HAP-1 (cell line): ENCODE results near the gene RBM12.

Experiments used
- DNase-seq, 2 experiments: peaks; one replicate each; pipeline ENCODE4 v3.0.0-alpha.2; 2016 to 2020; ENCODE audit warnings: low spot score in 2 of 2
- H3K27me3 ChIP-seq: fragments of 250-450 bp; sonication (Bioruptor Pico); 2 replicates; pipeline ENCODE4 v1.5.1; 2020; ENCODE audit warnings: low read depth, mild to moderate bottlenecking, moderate library complexity
- H3K36me3 ChIP-seq: fragments of 250-450 bp; sonication (Bioruptor Pico); replicated peaks from 2 replicates; pipeline ENCODE4 v1.5.1; 2020; ENCODE audit warnings: mild to moderate bottlenecking
- H3K4me1 ChIP-seq: fragments of 250-450 bp; sonication (Bioruptor Pico); 2 replicates; pipeline ENCODE4 v1.5.1; 2020; ENCODE audit warnings: mild to moderate bottlenecking
- H3K4me3 ChIP-seq: fragments of 250-450 bp; sonication (Bioruptor Pico); 2 replicates; pipeline ENCODE4 v1.5.1; 2020; ENCODE audit warnings: mild to moderate bottlenecking, moderate library complexity
- H3K9me3 ChIP-seq: fragments of 250-450 bp; sonication (Bioruptor Pico); 2 replicates; pipeline ENCODE4 v1.5.1; 2020; ENCODE audit warnings: mild to moderate bottlenecking, moderate library complexity
- in situ Hi-C: fragments of 300-500 bp; cut with MboI; formaldehyde crosslinking; loops from 3 replicates; pipeline ENCODE4 v1.14.3; 2020; ENCODE audit warnings: low sequenced_read_pairs, inconsistent platforms, mixed read lengths

RBM12 gene

GRCh38 chr20:35600176-35600992 lies 64.3 kb downstream of the RBM12 start:
- H3K9me3 ChIP-seq: no peaks in the 10 kb centered on the region
- DNase-seq: no peak
- no peaks in the 10 kb centered on the region for H3K27me3 ChIP-seq
- H3K4me3 ChIP-seq: no peak overlapping the region
- no peaks in the 10 kb centered on the region for H3K36me3 ChIP-seq
- in situ Hi-C loops: no loop called here
- peaks cover 9% of the 10 kb centered on the region for H3K4me1 ChIP-seq

GRCh38 chr20:35599776-35600120 lies 65.0 kb downstream of the RBM12 start:
- H3K27me3 ChIP-seq: no peaks in the 10 kb centered on the region
- in situ Hi-C loops: no loop called here

More at GRCh38 chr20:35599776-35600120, 65.0 kb downstream of the RBM12 start:
- Histone ChIP-seq H3K36me3 (no peaks in the 10 kb centered on the region), H3K4me1 (peaks cover 9% of the 10 kb centered on the region), H3K4me3 (no peak overlapping the region), H3K9me3 (no peaks in the 10 kb centered on the region)
- no peak for DNase-seq
